Liver (tissue), 9 donors: ENCODE measurements around the gene LRCH4. TPM values are rescaled to one million over a fixed set of nuclear protein-coding genes. Genes with fewer than 3 reads are reported as not detected.

ENCODE experiments used
- DNase-seq: peaks from one replicate; pipeline ENCODE4 v3.0.0-alpha.2; 2017; ENCODE audit warnings: low spot score
- H3K27ac ChIP-seq, 2 donors: one replicate each; pipeline ENCODE4 v1.7.0; 2013; ENCODE audit warnings: inconsistent platforms in 2 of 2, low read length in 2 of 2, control low read depth in 1 of 2, low read depth in 1 of 2, mild to moderate bottlenecking in 1 of 2
- H3K27me3 ChIP-seq, 4 donors: one replicate each; pipeline versions ENCODE4 v1.6.1 to v1.7.0; 2013; ENCODE audit warnings: low read length in 3 of 4, inconsistent platforms in 1 of 4, mild to moderate bottlenecking in 1 of 4, moderate library complexity in 1 of 4; ENCODE audit not compliant: control insufficient read depth in 4 of 4, insufficient read depth in 4 of 4
- H3K36me3 ChIP-seq, 4 donors: one replicate each; pipeline versions ENCODE4 v1.6.1 to v1.7.0; 2013; ENCODE audit warnings: low read length in 3 of 4, mild to moderate bottlenecking in 3 of 4, low read depth in 1 of 4, moderate library complexity in 1 of 4; ENCODE audit not compliant: control insufficient read depth in 4 of 4, insufficient read depth in 3 of 4
- H3K4me1 ChIP-seq, 4 donors: one replicate each; pipeline versions ENCODE4 v1.6.1 to v1.7.0; 2013; ENCODE audit warnings: low read length in 3 of 4, mild to moderate bottlenecking in 3 of 4, moderate library complexity in 1 of 4; ENCODE audit not compliant: control insufficient read depth in 4 of 4, insufficient read depth in 4 of 4
- H3K4me3 ChIP-seq, 3 donors: one replicate each; pipeline versions ENCODE4 v1.6.1 to v1.7.0; 2013; ENCODE audit warnings: low read length in 3 of 3, control low read depth in 1 of 3, low read depth in 1 of 3, mild to moderate bottlenecking in 1 of 3
- H3K9ac ChIP-seq, 2 donors: one replicate each; pipeline ENCODE4 v1.7.0; 2013; ENCODE audit warnings: low read length in 2 of 2, mild to moderate bottlenecking in 2 of 2, moderate library complexity in 2 of 2, control low read depth in 1 of 2, low read depth in 1 of 2
- H3K9me3 ChIP-seq, 4 donors: one replicate each; pipeline versions ENCODE4 v1.6.1 to v1.7.0; 2013; ENCODE audit warnings: low read length in 3 of 4; ENCODE audit not compliant: control insufficient read depth in 4 of 4
- ATF3 ChIP-seq: IDR thresholded peaks from 2 replicates; pipeline ENCODE4 v1.6.1; 2016; ENCODE audit warnings: antibody characterized with exemption
- CTCF ChIP-seq: fragments of 150-350 bp; IDR thresholded peaks from 2 replicates; pipeline ENCODE4 v1.5.1; 2017; ENCODE audit warnings: improper control_type of control experiment, low read depth, low read length; ENCODE audit not compliant: missing input control
- EGR1 ChIP-seq, 2 donors: IDR thresholded peaks; 2 replicates each; pipeline ENCODE4 v1.6.1; 2016 to 2018; ENCODE audit warnings: antibody characterized with exemption in 2 of 2, low read depth in 2 of 2
- FOXA1 ChIP-seq: IDR thresholded peaks from 2 replicates; pipeline ENCODE4 v1.6.1; 2016; ENCODE audit warnings: antibody characterized with exemption
- FOXA2 ChIP-seq: IDR thresholded peaks from 2 replicates; pipeline ENCODE4 v1.6.1; 2016; ENCODE audit warnings: antibody characterized with exemption
- GABPA ChIP-seq, 2 donors: IDR thresholded peaks in 1 of 2; conservative IDR thresholded peaks in 1 of 2; 2 replicates each; pipeline ENCODE4 v1.6.1; 2016; ENCODE audit warnings: antibody characterized with exemption in 2 of 2, mild to moderate bottlenecking in 1 of 2, moderate library complexity in 1 of 2
- HNF4A ChIP-seq, 2 donors: conservative IDR thresholded peaks; 2 replicates each; pipeline ENCODE4 v1.6.1; 2016; ENCODE audit warnings: antibody characterized with exemption in 2 of 2, mild to moderate bottlenecking in 2 of 2
- HNF4G ChIP-seq: IDR thresholded peaks from 2 replicates; pipeline ENCODE4 v1.6.1; 2016; ENCODE audit warnings: antibody characterized with exemption
- JUND ChIP-seq, 2 donors: IDR thresholded peaks; 2 replicates each; pipeline ENCODE4 v1.6.1; 2016; ENCODE audit warnings: antibody characterized with exemption in 2 of 2
- MAX ChIP-seq: IDR thresholded peaks from 2 replicates; pipeline ENCODE4 v1.6.1; 2016; ENCODE audit warnings: antibody characterized with exemption
- RAD21 ChIP-seq, 2 donors: IDR thresholded peaks; 2 replicates each; pipeline ENCODE4 v1.6.1; 2016; ENCODE audit warnings: antibody characterized with exemption in 2 of 2, mild to moderate bottlenecking in 2 of 2
- REST ChIP-seq: IDR thresholded peaks from 2 replicates; pipeline ENCODE4 v1.6.1; 2016; ENCODE audit warnings: antibody characterized with exemption, mild to moderate bottlenecking
- RXRA ChIP-seq, 2 donors: IDR thresholded peaks; 2 replicates each; pipeline ENCODE4 v1.6.1; 2017 to 2018; ENCODE audit warnings: antibody characterized with exemption in 2 of 2, mild to moderate bottlenecking in 1 of 2
- SP1 ChIP-seq: IDR thresholded peaks from 2 replicates; pipeline ENCODE4 v1.6.1; 2018; ENCODE audit warnings: antibody characterized with exemption, mild to moderate bottlenecking
- TAF1 ChIP-seq: conservative IDR thresholded peaks from 2 replicates; pipeline ENCODE4 v1.6.1; 2016; ENCODE audit warnings: antibody characterized with exemption, mild to moderate bottlenecking
- YY1 ChIP-seq: IDR thresholded peaks from 2 replicates; pipeline ENCODE4 v1.6.1; 2016; ENCODE audit warnings: antibody characterized with exemption, mild to moderate bottlenecking
- ZBTB33 ChIP-seq: IDR thresholded peaks from 2 replicates; pipeline ENCODE4 v1.6.1; 2016; ENCODE audit warnings: antibody characterized with exemption
- WGBS: extraction: QIAGEN DNeasy Blood & Tissue Kit; methylation state at CpG from one replicate; pipeline ENCODE4 v1.1.7; 2013; 5-methylcytosine and 5-hydroxymethylcytosine counted together
- polyA plus RNA-seq, 2 donors: library from polyadenylated mRNA; stranded (reverse) in 1 of 2; unstranded in 1 of 2; fragments of 200-250 nt in 1 of 2; fragments of >200 nt in 1 of 2; fragmentation: Nextera tagmentation in 1 of 2; extraction: Ambion mirVana in 1 of 2; gene quantifications; one replicate each; pipeline versions ENCODE4 v1.2.1 to v1.2.3, GENCODE V29; 2013 to 2015
- total RNA-seq, 2 donors: library from RNA; depleted of rRNA; stranded (reverse); fragments of >200 nt; gene quantifications; one replicate each; pipeline ENCODE4 v1.2.3, GENCODE V29; 2014
- donor health status: healthy.
- donor health status: healthy.
- donor health status: healthy.
- donor health status: healthy.
- donor health status: healthy.

LRCH4 gene
- total and polyA plus RNA-seq, 4 donors = 8.2 to 25.8 (median 13.0) TPM

- no peak overlapping the region for H3K27ac ChIP-seq
- H3K9ac ChIP-seq = no peak overlapping the region
- WGBS = 93% methylated on average over 15 of the region's 15 CpGs
- H3K9me3 ChIP-seq = no peaks in the 10 kb centered on the region
- H3K4me3 ChIP-seq = no peak overlapping the region
- H3K4me1 ChIP-seq = peaks cover 2 to 49% (median 40%) of the 10 kb centered on the region in 4 donors
- DNase-seq = no peak
- H3K36me3 ChIP-seq = peaks cover 6 to 30% (median 15%) of the 10 kb centered on the region in 4 donors
- TF ChIP-seq FOXA1 (no peak), RXRA (IDR thresholded peaks at IDR 0.05) (no peak), JUND (IDR thresholded peaks at IDR 0.05) (no peak), HNF4A (conservative IDR thresholded peaks at IDR 0.05) (no peak), REST (no peak), GABPA (IDR thresholded peaks at IDR 0.05 in 1 of 2, conservative IDR thresholded peaks at IDR 0.05 in 1 of 2) (no peak), YY1 (no peak), ZBTB33 (no peak), ATF3 (no peak), HNF4G (no peak), TAF1 (no peak), MAX (no peak)
- H3K27me3 ChIP-seq = no peaks in the 10 kb centered on the region
Observed at GRCh38 chr7:100623951-100624824, 38.3 kb upstream of the LRCH4 start.

- no peak for DNase-seq
- H3K9me3 ChIP-seq = no peaks in the 10 kb centered on the region
- H3K4me1 ChIP-seq = peaks cover 0 to 34% (median 29%) of the 10 kb centered on the region in 4 donors
- WGBS = 39% methylated on average over 8 of the region's 8 CpGs
- peak overlapping the region; percentile 61 to 75 for H3K27ac ChIP-seq
- H3K9ac ChIP-seq = peak overlapping the region in 1 of 2 donors; percentile 32
- H3K4me3 ChIP-seq = no peak overlapping the region
- H3K36me3 ChIP-seq = peaks cover 2 to 22% (median 10%) of the 10 kb centered on the region in 4 donors
- no peaks in the 10 kb centered on the region for H3K27me3 ChIP-seq
- TF ChIP-seq RAD21 (IDR thresholded peaks at IDR 0.05) (peak; percentile 14 to 26), MAX (peak; percentile 41), EGR1 (IDR thresholded peaks at IDR 0.05; ENCODE audit: low read depth in 2 of 2) (peak in 1 of 2 donors; percentile 55), FOXA1 (peak; percentile 86), ATF3 (no peak), FOXA2 (peak; percentile 89), YY1 (no peak), HNF4G (peak; percentile 52), RXRA (IDR thresholded peaks at IDR 0.05) (peak; percentile 71 to 80), SP1 (peak; percentile 77), CTCF (no peak), REST (peak; percentile 26), GABPA (IDR thresholded peaks at IDR 0.05 in 1 of 2, conservative IDR thresholded peaks at IDR 0.05 in 1 of 2) (peak in 1 of 2 donors; percentile 37), HNF4A (conservative IDR thresholded peaks at IDR 0.05) (peak; percentile 87 to 88)
Observed at GRCh38 chr7:100621554-100621953, 35.6 kb upstream of the LRCH4 start.
